GM20431 (cell line): ENCODE results near the gene MBD4.
"Not testable (repeated sequence)": the region's sequence is repeated elsewhere in the genome, so short reads cannot be mapped to it uniquely, and the experiment has no call there.

ENCODE experiments used
- in situ Hi-C: fragments of 300-500 bp; cut with MseI, MboI; formaldehyde crosslinking; loops from one replicate; pipeline ENCODE4 v1.15.0; 2020; ENCODE audit warnings: low sequenced_read_pairs; ENCODE audit not compliant: unreplicated experiment

Gene MBD4

GRCh38 chr3:129388791-129389571, 50.8 kb downstream of the MBD4 start:
- in situ Hi-C loops: not testable (repeated sequence)

- in situ Hi-C loops: no loop called here
Observed at GRCh38 chr3:129387487-129387886, 52.3 kb downstream of the MBD4 start.

DNA sequence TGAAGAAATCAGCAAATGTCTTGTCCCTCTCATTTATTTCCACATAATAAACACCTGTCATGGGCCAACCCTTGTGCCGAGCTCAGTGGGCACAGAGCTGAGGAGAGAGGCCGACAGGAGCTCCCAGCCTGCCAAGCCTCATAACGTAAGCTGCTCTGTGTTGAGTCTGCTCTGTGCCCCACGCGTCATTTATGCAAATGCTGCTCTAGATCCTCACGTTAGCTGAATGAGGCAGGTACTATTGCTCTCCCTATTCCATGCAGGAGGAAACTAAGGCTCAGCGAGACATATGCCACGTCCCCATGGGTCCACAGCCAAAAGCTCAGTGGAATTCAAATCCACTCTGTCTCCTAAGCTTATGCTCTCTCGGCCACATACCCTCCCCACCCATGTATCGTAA, 52.8 kb downstream of the MBD4 start:
- in situ Hi-C loops: no loop called here

- in situ Hi-C loops: not testable (repeated sequence)
Observed at GRCh38 chr3:129385507-129385906, 54.2 kb downstream of the MBD4 start.

DNA sequence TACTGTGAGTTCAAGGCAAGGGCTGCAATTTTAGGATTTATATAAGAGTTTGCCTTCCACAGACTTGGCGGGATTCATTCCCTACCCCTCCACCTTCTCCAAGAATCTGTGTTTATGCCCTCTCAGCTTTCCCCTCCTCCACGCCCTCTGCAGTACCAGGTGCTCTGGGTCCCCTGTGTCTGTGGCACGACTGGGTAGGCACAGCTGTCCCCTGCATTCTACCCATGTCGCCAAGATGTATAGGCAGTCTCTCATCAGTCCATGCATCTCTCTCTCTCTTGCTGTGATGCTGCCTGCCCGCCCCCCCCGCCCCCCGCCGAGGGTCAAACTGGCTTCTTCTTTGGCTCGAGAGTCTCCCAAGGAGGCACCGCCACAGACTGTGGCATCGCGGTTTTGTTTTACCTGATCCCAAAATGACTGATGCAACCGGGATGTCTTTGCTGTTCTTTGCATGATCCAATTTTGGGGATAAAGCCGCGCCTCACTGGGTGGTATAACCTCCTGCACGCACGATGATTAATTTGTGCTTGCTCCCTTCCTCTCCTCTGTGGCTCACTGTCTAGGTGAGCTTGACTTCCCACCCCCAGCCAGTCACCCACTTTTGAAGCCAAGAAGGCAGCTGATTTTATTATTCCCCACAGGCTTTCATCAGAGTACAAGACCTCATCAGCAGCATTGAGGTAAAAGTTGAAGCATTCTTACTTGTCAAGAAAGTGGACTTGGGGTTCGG, 55.0 kb downstream of the MBD4 start:
- in situ Hi-C loops: no loop called here

DNA sequence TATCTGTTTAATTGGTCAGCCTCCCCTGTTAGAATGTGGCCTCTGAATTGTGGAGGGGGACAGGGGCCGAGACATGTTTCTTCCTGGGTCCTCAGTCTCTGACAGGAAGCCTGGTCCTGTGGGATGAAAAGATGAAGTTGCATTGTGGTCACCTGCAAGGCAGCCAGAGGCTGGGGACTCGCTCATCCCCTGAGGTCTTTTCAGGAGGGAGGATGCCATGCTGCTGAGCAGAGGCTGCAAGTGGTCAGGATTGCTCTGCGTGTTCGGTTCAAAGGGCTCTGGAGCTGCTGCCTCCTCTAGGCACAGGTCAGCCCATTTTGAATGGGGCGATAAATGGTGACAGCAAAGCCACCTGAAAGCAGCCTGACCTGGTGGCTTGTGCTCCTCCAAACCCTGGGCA, 55.6 kb downstream of the MBD4 start:
- in situ Hi-C loops: not testable (repeated sequence)

DNA sequence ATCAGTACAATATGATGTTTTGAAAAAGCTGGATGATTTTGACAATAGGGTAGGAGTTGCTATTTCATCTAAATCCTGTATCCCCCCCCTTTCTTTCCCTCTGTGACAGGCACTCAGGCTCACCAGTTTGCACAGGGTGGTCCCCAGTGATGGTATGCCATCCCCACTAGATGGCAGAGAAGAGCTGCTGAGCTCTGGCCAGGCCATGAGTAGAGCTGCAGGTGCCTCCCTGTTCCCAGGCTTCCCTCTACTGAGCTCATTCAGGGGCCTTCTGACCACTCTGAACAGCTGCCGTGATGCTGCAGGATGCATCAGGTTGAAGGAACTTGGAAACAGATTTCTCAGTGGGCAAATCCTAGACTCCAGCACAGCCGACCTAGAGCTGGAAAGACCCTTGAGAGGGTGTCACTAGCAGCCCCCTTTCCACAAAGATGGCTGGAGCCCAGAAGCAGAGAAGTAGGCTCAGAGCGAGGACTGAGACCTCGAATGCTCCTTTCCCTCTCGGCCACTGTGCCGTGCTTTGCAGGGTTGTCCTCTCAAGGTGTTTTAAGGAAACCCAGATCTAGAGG, 56.4 kb downstream of the MBD4 start:
- in situ Hi-C loops: no loop called here

- in situ Hi-C loops: no loop called here
Observed at GRCh38 chr3:129382366-129382765, 57.4 kb downstream of the MBD4 start.
